GM19467 (cell line): ENCODE measurements around the gene UGT2A2.
"Not testable (repeated sequence)": the region's sequence is repeated elsewhere in the genome, so short reads cannot be mapped to it uniquely, and the experiment has no call there.

Experiments
- ATAC-seq: cut with Tn5 transposase; IDR thresholded peaks from one replicate; pipeline ENCODE4 v1.9.1; 2021; ENCODE audit warnings: mild to moderate bottlenecking, moderate library complexity; ENCODE audit not compliant: unreplicated experiment

The UGT2A2 gene

GRCh38 chr4:69639542-69639941 is at the start of gene UGT2A2:
TSS of gene UGT2A2 (minus strand) at chr4:69639642. CDS start at chr4:69639640, 2 bp downstream.
- ATAC-seq, result no peak

- no peak for ATAC-seq
Measured at GRCh38 chr4:69684804-69685203, 45.4 kb upstream of the UGT2A2 start.

- no peak for ATAC-seq
Measured at GRCh38 chr4:69668680-69669079, 29.2 kb upstream of the UGT2A2 start.

- ATAC-seq, result not testable (repeated sequence)
Measured at GRCh38 chr4:69664009-69664408, 24.6 kb upstream of the UGT2A2 start.

GRCh38 chr4:69661130-69661803 is 21.8 kb upstream of the UGT2A2 start:
- ATAC-seq, result not testable (repeated sequence)

GRCh38 chr4:69658133-69658532 is 18.7 kb upstream of the UGT2A2 start:
- ATAC-seq, result no peak

- ATAC-seq, result no peak
Measured at GRCh38 chr4:69656653-69657158, 17.3 kb upstream of the UGT2A2 start.

- ATAC-seq, result no peak
Measured at GRCh38 chr4:69653147-69653546, 13.7 kb upstream of the UGT2A2 start, which contains the start of gene UGT2A1. TSS of gene UGT2A1 (minus strand) at chr4:69653247. CDS start at chr4:69647644, 5,603 bp downstream.

GRCh38 chr4:69650872-69651271 is 11.4 kb upstream of the UGT2A2 start:
- ATAC-seq, result no peak

- ATAC-seq, result no peak
Measured at GRCh38 chr4:69649629-69650028, 10.2 kb upstream of the UGT2A2 start.

- ATAC-seq, result no peak
Measured at GRCh38 chr4:69649207-69649606, 9.8 kb upstream of the UGT2A2 start.

GRCh38 chr4:69642961-69643360 is 3.5 kb upstream of the UGT2A2 start:
- ATAC-seq, result no peak

- ATAC-seq, result no peak
Measured at GRCh38 chr4:69640289-69640688, 847 bp upstream of the UGT2A2 start.

- no peak for ATAC-seq
Measured at GRCh38 chr4:69617083-69617694, 22.3 kb downstream of the UGT2A2 start.

- ATAC-seq, result no peak
Measured at GRCh38 chr4:69610484-69610883, 29.0 kb downstream of the UGT2A2 start.

- ATAC-seq, result no peak
Measured at GRCh38 chr4:69601065-69601464, 38.4 kb downstream of the UGT2A2 start.

- no peak for ATAC-seq
Measured at GRCh38 chr4:69600013-69600412, 39.4 kb downstream of the UGT2A2 start.

GRCh38 chr4:69594382-69594781 is 45.1 kb downstream of the UGT2A2 start:
- ATAC-seq, result no peak

- ATAC-seq, result no peak
Measured at GRCh38 chr4:69591364-69591763, 48.1 kb downstream of the UGT2A2 start.

GRCh38 chr4:69589884-69590283 is 49.6 kb downstream of the UGT2A2 start:
- ATAC-seq, result no peak

- no peak for ATAC-seq
Measured at GRCh38 chr4:69584135-69584534, 55.3 kb downstream of the UGT2A2 start.

- ATAC-seq, result no peak
Measured at GRCh38 chr4:69583543-69583942, 55.9 kb downstream of the UGT2A2 start.
